OCI-LY7 (cell line): Measurements from ENCODE around the gene TRPM2. TPM values are rescaled to one million over a fixed set of nuclear protein-coding genes. Genes with fewer than 3 reads are reported as not detected.
A peak's percentile ranks its signal among the peaks of the same experiment; 100 is the strongest.

Source experiments
- BruUV-seq: library from RNA; stranded (reverse); fragments of 400-500 nt; replicated peaks from 2 replicates; lab custom pipeline; 2021; lab: Mats Ljungman, UMichigan
- CTCF ChIA-PET: fragments of 300-600 bp; sonication (Branson Sonifier 250); formaldehyde crosslinking; loops from one replicate; lab custom pipeline; 2022; ENCODE audit warnings: antibody characterized with exemption; ENCODE audit not compliant: unreplicated experiment; lab: Charles Lee
- POLR2A ChIA-PET: fragments of 300-600 bp; sonication (Branson Sonifier 250); formaldehyde crosslinking; loops from one replicate; lab custom pipeline; 2022; ENCODE audit warnings: antibody characterized with exemption; lab: Charles Lee
- DNase-seq: peaks from one replicate; pipeline ENCODE4 v3.0.0-alpha.2; 2015; ENCODE audit warnings: low spot score
- H2AFZ ChIP-seq: fragments of 200-600 bp; sonication (generic), shearing (Covaris generic); 2 replicates; pipeline ENCODE4 v1.6.1; 2014; ENCODE audit warnings: mild to moderate bottlenecking, antibody characterized with exemption, low read length, moderate library complexity
- H3K27ac ChIP-seq: fragments of 200-600 bp; sonication (generic); 2 replicates; pipeline ENCODE4 v1.5.1; 2014; ENCODE audit warnings: mixed run types, low read depth, mild to moderate bottlenecking, moderate library complexity, low read length, inconsistent platforms; ENCODE audit not compliant: poor library complexity, severe bottlenecking
- H3K36me3 ChIP-seq: fragments of 200-600 bp; sonication (generic); 2 replicates; pipeline ENCODE4 v1.6.1; 2014; ENCODE audit warnings: mild to moderate bottlenecking, antibody characterized with exemption, low read length, moderate library complexity, mixed read lengths; ENCODE audit not compliant: insufficient read depth
- H3K4me1 ChIP-seq: fragments of 200-600 bp; sonication (generic); 2 replicates; pipeline ENCODE4 v1.5.1; 2014; ENCODE audit warnings: mild to moderate bottlenecking, low read length; ENCODE audit not compliant: insufficient read depth, poor library complexity, severe bottlenecking
- H3K4me2 ChIP-seq: fragments of 200-600 bp; sonication (generic); 2 replicates; pipeline ENCODE4 v1.6.1; 2014; ENCODE audit warnings: mild to moderate bottlenecking, low read length
- H3K4me3 ChIP-seq: fragments of 200-600 bp; sonication (generic); 2 replicates; pipeline ENCODE4 v1.5.1; 2014; ENCODE audit warnings: mild to moderate bottlenecking, low read depth, low read length; ENCODE audit not compliant: poor library complexity, severe bottlenecking
- H3K79me2 ChIP-seq: fragments of 200-600 bp; sonication (generic); 2 replicates; pipeline ENCODE4 v1.6.1; 2016; ENCODE audit warnings: low read depth, mild to moderate bottlenecking, low read length, moderate library complexity, mixed read lengths; ENCODE audit not compliant: insufficient read depth
- H3K9me2 ChIP-seq: fragments of 200-600 bp; sonication (generic); 2 replicates; pipeline ENCODE4 v1.6.1; 2016; ENCODE audit warnings: mild to moderate bottlenecking, low read length, mixed read lengths; ENCODE audit not compliant: insufficient read depth
- H3K9me3 ChIP-seq: fragments of 200-600 bp; sonication (generic); 2 replicates; pipeline ENCODE4 v1.6.1; 2014; ENCODE audit warnings: mild to moderate bottlenecking, mixed run types, low read length, mixed read lengths
- H4K20me1 ChIP-seq: fragments of 200-600 bp; sonication (generic); 2 replicates; pipeline ENCODE4 v1.6.1; 2014; ENCODE audit warnings: mild to moderate bottlenecking, antibody characterized with exemption, low read length, moderate library complexity, mixed read lengths; ENCODE audit not compliant: insufficient read depth
- CTCF ChIP-seq: fragments of 200-600 bp; sonication (generic); conservative IDR thresholded peaks from 2 replicates; pipeline ENCODE4 v1.5.1; 2014; ENCODE audit warnings: mild to moderate bottlenecking, antibody characterized with exemption, low read length, moderate library complexity, mixed read lengths
- EZH2phosphoT487 ChIP-seq: fragments of 200-600 bp; sonication (generic); IDR thresholded peaks from 2 replicates; pipeline ENCODE4 v1.6.1; 2018; ENCODE audit warnings: low read depth, borderline replicate concordance, mild to moderate bottlenecking, mixed run types, antibody characterized with exemption, low read length, moderate library complexity, mixed read lengths
- intact Hi-C: fragments of 100-400 bp; cut with micrococcal nuclease; formaldehyde crosslinking; loops from one replicate; pipeline ENCODE4 v1.10.0; 2022; ENCODE audit not compliant: unreplicated experiment
- total RNA-seq, 2 experiments: library from RNA; depleted of rRNA in 1 of 2; stranded (reverse); fragments of >200 nt in 1 of 2; shearing (Covaris generic) in 1 of 2; gene quantifications; 2 replicates each; pipeline ENCODE4 v1.2.3, GENCODE V29; 2014 to 2022

The TRPM2 gene
- total RNA-seq, 2 experiments from 2014 or later = 1.8 to 7.1 TPM

- Histone ChIP-seq H3K4me2 (no peak overlapping the region), H3K79me2 (no peaks in the 10 kb centered on the region), H4K20me1 (no peaks in the 10 kb centered on the region), H3K9me2 (no peaks in the 10 kb centered on the region), H3K4me1 (peaks cover 9% of the 10 kb centered on the region), H3K27ac (no peak overlapping the region), H3K9me3 (no peaks in the 10 kb centered on the region), H3K36me3 (no peaks in the 10 kb centered on the region), H3K4me3 (no peak overlapping the region), H2AFZ (no peak overlapping the region)
- intact Hi-C loops = no loop called here
- BruUV-seq = no TSS peak
- peak; percentile 27 for DNase-seq
- TF ChIP-seq CTCF (no peak), EZH2phosphoT487 (no peak)
- ChIA-PET POLR2A (no interaction called here), CTCF (no interaction called here)
These were observed 69.9 kb downstream of the TRPM2 start for GRCh38 chr21:44423312-44423821.

GRCh38 chr21:44423941-44424607, 70.7 kb downstream of the TRPM2 start:
- TF ChIP-seq CTCF (no peak), EZH2phosphoT487 (no peak)
- no peaks in the 10 kb centered on the region for H3K36me3 ChIP-seq
- BruUV-seq = no TSS peak
- CTCF ChIA-PET = no interaction called here
- H3K27ac ChIP-seq = no peak overlapping the region
- H3K4me3 ChIP-seq = no peak overlapping the region
- no peaks in the 10 kb centered on the region for H3K9me2 ChIP-seq
- POLR2A ChIA-PET = interaction anchor here (0.6 kb wide), 1 partner anchor 45 kb away, joined by 4 read pairs; no protein-coding TSS in a partner anchor
- DNase-seq = no peak
- peaks cover 6% of the 10 kb centered on the region; the same call in 1 of the 2 replicates for H3K9me3 ChIP-seq
- H4K20me1 ChIP-seq = no peaks in the 10 kb centered on the region
- H3K4me1 ChIP-seq = peaks cover 9% of the 10 kb centered on the region
- H3K4me2 ChIP-seq = no peak overlapping the region
- intact Hi-C loops = no loop called here
- H2AFZ ChIP-seq = no peak overlapping the region
- H3K79me2 ChIP-seq = no peaks in the 10 kb centered on the region
